ENCODE data around the gene GALNT4. TPM values are rescaled to one million over a fixed set of nuclear protein-coding genes. Genes with fewer than 3 reads are reported as not detected.
A peak's percentile ranks its signal among the peaks of the same experiment; 100 is the strongest.

GALNT4 gene
- total and polyA plus RNA-seq, 9 of the 15 experiments (the other 6 are each of a cell fraction or from before 2014, with no cell fraction given), result 1.2 to 4.6 (median 3.4) TPM

GRCh38 chr12:89525824-89526770, 1.5 kb upstream of the GALNT4 start, which contains the start of gene POC1B (continued):
- TF ChIP-seq, protein P1, sequence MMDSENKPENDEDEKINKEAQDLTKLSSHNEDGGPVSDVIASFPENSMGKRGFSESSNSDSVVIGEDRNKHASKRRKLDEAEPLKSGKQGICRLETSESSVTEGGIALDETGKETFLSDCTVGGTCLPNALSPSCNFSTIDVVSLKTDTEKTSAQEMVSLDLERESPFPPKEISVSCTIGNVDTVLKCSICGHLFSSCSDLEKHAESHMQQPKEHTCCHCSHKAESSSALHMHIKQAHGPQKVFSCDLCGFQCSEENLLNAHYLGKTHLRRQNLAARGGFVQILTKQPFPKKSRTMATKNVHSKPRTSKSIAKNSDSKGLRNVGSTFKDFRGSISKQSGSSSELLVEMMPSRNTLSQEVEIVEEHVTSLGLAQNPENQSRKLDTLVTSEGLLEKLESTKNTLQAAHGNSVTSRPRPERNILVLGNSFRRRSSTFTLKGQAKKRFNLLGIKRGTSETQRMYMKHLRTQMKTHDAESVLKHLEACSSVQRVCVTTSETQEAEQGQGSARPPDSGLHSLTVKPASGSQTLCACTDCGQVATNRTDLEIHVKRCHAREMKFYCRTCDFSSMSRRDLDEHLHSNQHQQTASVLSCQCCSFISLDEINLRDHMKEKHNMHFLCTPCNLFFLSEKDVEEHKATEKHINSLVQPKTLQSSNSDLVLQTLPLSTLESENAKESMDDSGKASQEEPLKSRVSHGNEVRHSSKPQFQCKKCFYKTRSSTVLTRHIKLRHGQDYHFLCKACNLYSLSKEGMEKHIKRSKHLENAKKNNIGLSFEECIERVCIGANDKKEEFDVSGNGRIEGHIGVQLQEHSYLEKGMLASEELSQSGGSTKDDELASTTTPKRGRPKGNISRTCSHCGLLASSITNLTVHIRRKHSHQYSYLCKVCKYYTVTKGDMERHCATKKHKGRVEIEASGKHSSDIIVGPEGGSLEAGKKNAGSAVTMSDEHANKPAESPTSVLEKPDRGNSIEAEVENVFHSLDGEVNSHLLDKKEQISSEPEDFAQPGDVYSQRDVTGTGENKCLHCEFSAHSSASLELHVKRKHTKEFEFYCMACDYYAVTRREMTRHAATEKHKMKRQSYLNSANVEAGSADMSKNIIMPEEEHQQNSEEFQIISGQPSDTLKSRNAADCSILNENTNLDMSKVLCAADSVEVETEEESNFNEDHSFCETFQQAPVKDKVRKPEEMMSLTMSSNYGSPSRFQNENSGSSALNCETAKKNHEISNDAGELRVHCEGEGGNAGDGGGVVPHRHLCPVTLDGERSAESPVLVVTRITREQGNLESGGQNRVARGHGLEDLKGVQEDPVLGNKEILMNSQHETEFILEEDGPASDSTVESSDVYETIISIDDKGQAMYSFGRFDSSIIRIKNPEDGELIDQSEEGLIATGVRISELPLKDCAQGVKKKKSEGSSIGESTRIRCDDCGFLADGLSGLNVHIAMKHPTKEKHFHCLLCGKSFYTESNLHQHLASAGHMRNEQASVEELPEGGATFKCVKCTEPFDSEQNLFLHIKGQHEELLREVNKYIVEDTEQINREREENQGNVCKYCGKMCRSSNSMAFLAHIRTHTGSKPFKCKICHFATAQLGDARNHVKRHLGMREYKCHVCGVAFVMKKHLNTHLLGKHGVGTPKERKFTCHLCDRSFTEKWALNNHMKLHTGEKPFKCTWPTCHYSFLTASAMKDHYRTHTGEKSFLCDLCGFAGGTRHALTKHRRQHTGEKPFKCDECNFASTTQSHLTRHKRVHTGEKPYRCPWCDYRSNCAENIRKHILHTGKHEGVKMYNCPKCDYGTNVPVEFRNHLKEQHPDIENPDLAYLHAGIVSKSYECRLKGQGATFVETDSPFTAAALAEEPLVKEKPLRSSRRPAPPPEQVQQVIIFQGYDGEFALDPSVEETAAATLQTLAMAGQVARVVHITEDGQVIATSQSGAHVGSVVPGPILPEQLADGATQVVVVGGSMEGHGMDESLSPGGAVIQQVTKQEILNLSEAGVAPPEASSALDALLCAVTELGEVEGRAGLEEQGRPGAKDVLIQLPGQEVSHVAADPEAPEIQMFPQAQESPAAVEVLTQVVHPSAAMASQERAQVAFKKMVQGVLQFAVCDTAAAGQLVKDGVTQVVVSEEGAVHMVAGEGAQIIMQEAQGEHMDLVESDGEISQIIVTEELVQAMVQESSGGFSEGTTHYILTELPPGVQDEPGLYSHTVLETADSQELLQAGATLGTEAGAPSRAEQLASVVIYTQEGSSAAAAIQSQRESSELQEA (IDR thresholded peaks at IDR 0.05; ENCODE audit: low read depth), result 0 out of 2 replicates have a peak, but pooled peaks have one; percentile 29
- TF ChIP-seq SIN3B (IDR thresholded peaks at IDR 0.05; ENCODE audit: low read depth), result peak; percentile 91
- TF ChIP-seq HNRNPUL1 (IDR thresholded peaks at IDR 0.05; ENCODE audit: low read length), result no peak
- TF ChIP-seq, protein P2, sequence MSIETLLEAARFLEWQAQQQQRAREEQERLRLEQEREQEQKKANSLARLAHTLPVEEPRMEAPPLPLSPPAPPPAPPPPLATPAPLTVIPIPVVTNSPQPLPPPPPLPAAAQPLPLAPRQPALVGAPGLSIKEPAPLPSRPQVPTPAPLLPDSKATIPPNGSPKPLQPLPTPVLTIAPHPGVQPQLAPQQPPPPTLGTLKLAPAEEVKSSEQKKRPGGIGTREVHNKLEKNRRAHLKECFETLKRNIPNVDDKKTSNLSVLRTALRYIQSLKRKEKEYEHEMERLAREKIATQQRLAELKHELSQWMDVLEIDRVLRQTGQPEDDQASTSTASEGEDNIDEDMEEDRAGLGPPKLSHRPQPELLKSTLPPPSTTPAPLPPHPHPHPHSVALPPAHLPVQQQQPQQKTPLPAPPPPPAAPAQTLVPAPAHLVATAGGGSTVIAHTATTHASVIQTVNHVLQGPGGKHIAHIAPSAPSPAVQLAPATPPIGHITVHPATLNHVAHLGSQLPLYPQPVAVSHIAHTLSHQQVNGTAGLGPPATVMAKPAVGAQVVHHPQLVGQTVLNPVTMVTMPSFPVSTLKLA (conservative IDR thresholded peaks at IDR 0.05), result peak; percentile 77 to 88; a peak in 2 of 4 replicates
- TF ChIP-seq POLR2G (IDR thresholded peaks at IDR 0.05; ENCODE audit: low read depth, low read length), result peak; percentile 83
- peak; percentile 85; the same call in 1 of the 2 replicates for TF ChIP-seq TRIM28 (IDR thresholded peaks at IDR 0.05)
- peak in 1 of 2 experiments; percentile 16; a peak in 2 of 4 replicates for TF ChIP-seq RAD21 (CRISPR knock-in tag; conservative IDR thresholded peaks at IDR 0.05 in 1 of 2, IDR thresholded peaks at IDR 0.05 in 1 of 2)
- TF ChIP-seq, protein P3, sequence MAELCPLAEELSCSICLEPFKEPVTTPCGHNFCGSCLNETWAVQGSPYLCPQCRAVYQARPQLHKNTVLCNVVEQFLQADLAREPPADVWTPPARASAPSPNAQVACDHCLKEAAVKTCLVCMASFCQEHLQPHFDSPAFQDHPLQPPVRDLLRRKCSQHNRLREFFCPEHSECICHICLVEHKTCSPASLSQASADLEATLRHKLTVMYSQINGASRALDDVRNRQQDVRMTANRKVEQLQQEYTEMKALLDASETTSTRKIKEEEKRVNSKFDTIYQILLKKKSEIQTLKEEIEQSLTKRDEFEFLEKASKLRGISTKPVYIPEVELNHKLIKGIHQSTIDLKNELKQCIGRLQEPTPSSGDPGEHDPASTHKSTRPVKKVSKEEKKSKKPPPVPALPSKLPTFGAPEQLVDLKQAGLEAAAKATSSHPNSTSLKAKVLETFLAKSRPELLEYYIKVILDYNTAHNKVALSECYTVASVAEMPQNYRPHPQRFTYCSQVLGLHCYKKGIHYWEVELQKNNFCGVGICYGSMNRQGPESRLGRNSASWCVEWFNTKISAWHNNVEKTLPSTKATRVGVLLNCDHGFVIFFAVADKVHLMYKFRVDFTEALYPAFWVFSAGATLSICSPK (IDR thresholded peaks at IDR 0.05; ENCODE audit: borderline replicate concordance), result no peak
- TF ChIP-seq LEF1 (IDR thresholded peaks at IDR 0.05), result 0 out of 2 replicates have a peak, but pooled peaks have one; percentile 36
- 0 out of 2 replicates have a peak, but pooled peaks have one; percentile 26 for TF ChIP-seq CHD2 (IDR thresholded peaks at IDR 0.05; ENCODE audit: low read depth, low read length)
- TF ChIP-seq ZEB2 (IDR thresholded peaks at IDR 0.05), result peak; percentile 90
- TF ChIP-seq KDM4B (IDR thresholded peaks at IDR 0.05; ENCODE audit: borderline replicate concordance in 2 of 2, low read depth in 1 of 2), result peak in 1 of 2 experiments; percentile 71; a peak in 2 of 4 replicates
